HepG2 (cell line): Measurements from ENCODE around the gene ASCC3.

Experiments used
- CBX2 ChIP-seq, 2 experiments: fragments of 200-600 bp in 1 of 2; sonication (generic); formaldehyde crosslinking in 1 of 2; IDR thresholded peaks; 2 replicates each; pipeline versions ENCODE4 v1.7.0 to v1.8.1; 2018 to 2022; ENCODE audit warnings: low read depth in 2 of 2, low read length in 1 of 2, mild to moderate bottlenecking in 1 of 2, missing genetic modification reagents in 1 of 2
- CTCF ChIP-seq: sonication (generic); formaldehyde crosslinking; IDR thresholded peaks from 2 replicates; pipeline ENCODE4 v1.5.0; 2020; ENCODE audit warnings: mild to moderate bottlenecking, missing genetic modification reagents, moderate library complexity
- ELF3 ChIP-seq: IDR thresholded peaks from 2 replicates; pipeline ENCODE4 v1.6.1; 2016; ENCODE audit warnings: missing genetic modification reagents, missing compliant biosample characterization
- EZH2 ChIP-seq: conservative IDR thresholded peaks from 2 replicates; pipeline ENCODE4 v1.6.1; 2012; ENCODE audit warnings: mild to moderate bottlenecking, low read depth, low read length, moderate library complexity
- NCOA1 ChIP-seq: sonication (generic); formaldehyde crosslinking; IDR thresholded peaks from 2 replicates; pipeline ENCODE4 v1.9.0; 2021; ENCODE audit warnings: missing genetic modification reagents
- SRSF9 ChIP-seq: fragments of 200-400 bp; formaldehyde crosslinking; IDR thresholded peaks from 2 replicates; pipeline ENCODE4 v1.6.1; 2018; ENCODE audit warnings: borderline replicate concordance, mild to moderate bottlenecking, low read depth, low read length; ENCODE audit not compliant: insufficient read depth, poor library complexity, severe bottlenecking
- TCF7L2 ChIP-seq: IDR thresholded peaks from 2 replicates; pipeline ENCODE4 v1.6.1; 2011; ENCODE audit warnings: mild to moderate bottlenecking, low read depth, low read length, moderate library complexity
- ZNF558 ChIP-seq: sonication (generic); formaldehyde crosslinking; IDR thresholded peaks from 2 replicates; pipeline ENCODE4 v1.9.0; 2022; ENCODE audit warnings: mild to moderate bottlenecking, missing genetic modification reagents, borderline replicate concordance
- TF ChIP-seq, protein P1 (sequence below): sonication (generic); formaldehyde crosslinking; IDR thresholded peaks from 2 replicates; pipeline ENCODE4 v1.9.0; 2021; ENCODE audit warnings: mild to moderate bottlenecking, missing genetic modification reagents

- TF ChIP-seq, protein P1, sequence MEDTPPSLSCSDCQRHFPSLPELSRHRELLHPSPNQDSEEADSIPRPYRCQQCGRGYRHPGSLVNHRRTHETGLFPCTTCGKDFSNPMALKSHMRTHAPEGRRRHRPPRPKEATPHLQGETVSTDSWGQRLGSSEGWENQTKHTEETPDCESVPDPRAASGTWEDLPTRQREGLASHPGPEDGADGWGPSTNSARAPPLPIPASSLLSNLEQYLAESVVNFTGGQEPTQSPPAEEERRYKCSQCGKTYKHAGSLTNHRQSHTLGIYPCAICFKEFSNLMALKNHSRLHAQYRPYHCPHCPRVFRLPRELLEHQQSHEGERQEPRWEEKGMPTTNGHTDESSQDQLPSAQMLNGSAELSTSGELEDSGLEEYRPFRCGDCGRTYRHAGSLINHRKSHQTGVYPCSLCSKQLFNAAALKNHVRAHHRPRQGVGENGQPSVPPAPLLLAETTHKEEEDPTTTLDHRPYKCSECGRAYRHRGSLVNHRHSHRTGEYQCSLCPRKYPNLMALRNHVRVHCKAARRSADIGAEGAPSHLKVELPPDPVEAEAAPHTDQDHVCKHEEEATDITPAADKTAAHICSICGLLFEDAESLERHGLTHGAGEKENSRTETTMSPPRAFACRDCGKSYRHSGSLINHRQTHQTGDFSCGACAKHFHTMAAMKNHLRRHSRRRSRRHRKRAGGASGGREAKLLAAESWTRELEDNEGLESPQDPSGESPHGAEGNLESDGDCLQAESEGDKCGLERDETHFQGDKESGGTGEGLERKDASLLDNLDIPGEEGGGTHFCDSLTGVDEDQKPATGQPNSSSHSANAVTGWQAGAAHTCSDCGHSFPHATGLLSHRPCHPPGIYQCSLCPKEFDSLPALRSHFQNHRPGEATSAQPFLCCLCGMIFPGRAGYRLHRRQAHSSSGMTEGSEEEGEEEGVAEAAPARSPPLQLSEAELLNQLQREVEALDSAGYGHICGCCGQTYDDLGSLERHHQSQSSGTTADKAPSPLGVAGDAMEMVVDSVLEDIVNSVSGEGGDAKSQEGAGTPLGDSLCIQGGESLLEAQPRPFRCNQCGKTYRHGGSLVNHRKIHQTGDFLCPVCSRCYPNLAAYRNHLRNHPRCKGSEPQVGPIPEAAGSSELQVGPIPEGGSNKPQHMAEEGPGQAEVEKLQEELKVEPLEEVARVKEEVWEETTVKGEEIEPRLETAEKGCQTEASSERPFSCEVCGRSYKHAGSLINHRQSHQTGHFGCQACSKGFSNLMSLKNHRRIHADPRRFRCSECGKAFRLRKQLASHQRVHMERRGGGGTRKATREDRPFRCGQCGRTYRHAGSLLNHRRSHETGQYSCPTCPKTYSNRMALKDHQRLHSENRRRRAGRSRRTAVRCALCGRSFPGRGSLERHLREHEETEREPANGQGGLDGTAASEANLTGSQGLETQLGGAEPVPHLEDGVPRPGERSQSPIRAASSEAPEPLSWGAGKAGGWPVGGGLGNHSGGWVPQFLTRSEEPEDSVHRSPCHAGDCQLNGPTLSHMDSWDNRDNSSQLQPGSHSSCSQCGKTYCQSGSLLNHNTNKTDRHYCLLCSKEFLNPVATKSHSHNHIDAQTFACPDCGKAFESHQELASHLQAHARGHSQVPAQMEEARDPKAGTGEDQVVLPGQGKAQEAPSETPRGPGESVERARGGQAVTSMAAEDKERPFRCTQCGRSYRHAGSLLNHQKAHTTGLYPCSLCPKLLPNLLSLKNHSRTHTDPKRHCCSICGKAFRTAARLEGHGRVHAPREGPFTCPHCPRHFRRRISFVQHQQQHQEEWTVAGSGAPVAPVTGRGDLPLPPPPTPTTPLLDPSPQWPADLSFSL = no peak
- TF ChIP-seq EZH2 = no peak
- no peak for TF ChIP-seq SRSF9
- no peak for TF ChIP-seq ZNF558 (CRISPR knock-in tag)
- TF ChIP-seq ELF3 (CRISPR knock-in tag) = no peak
- no peak for TF ChIP-seq NCOA1 (CRISPR knock-in tag)
- TF ChIP-seq TCF7L2 = no peak
- TF ChIP-seq CBX2 (IDR thresholded peaks at IDR 0.05; ENCODE audit: low read depth, low read length) = no peak
- no peak for TF ChIP-seq CBX2 (CRISPR knock-in tag; IDR thresholded peaks at IDR 0.05; ENCODE audit: low read depth)
- no peak for TF ChIP-seq CTCF (CRISPR knock-in tag)
Observed at GRCh38 chr6:100886076-100886475, 4.9 kb upstream of the ASCC3 start.
